Measurements from ENCODE around the gene ACTL10.

The ACTL10 gene

GRCh38 chr20:33677991-33678702 lies 11.4 kb downstream of the ACTL10 start:
- DNase-seq: no peak

GRCh38 chr20:33679758-33680485 lies 13.2 kb downstream of the ACTL10 start:
- DNase-seq: no peak

DNA sequence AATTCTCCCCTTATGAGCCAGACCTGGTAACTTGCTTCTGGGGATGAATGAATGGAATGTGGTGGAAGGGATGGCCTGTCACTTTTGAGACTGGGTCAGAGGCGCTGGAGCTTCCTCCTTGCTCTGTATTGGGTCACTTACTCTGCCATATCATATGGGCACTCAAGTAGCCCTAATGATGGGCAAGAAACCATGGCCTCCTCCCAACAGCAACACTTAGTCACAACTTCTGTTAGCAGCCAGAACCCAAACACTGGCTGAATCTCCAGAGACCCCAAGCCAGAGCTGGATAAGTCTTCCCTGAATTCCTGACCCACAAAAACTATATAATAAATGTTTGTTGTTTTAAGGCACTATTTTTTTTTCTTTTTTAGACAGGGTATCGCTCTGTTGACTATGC lies 13.9 kb downstream of the ACTL10 start:
- DNase-seq: no peak

DNA sequence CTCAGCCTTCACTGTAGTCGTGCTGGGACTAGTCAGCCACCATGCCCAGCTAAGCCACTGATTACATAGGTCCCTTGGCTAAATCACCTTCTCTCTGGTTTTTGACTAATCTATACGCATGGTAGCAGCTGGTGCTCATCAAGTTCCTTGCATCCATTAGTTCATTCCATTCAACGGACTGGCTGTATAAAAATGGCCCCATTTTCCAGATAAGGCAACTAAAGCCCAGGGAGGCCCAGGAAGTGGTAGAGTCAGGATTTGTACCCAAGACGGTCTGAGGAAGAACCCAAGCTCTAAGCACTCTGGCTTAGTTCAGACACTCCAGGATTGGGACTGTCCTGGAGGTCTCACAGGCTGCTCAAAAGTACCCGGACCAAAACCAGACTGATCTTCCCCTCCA lies 14.5 kb downstream of the ACTL10 start:
- no peak for DNase-seq

GRCh38 chr20:33681728-33682353 lies 15.1 kb downstream of the ACTL10 start:
- no peak for DNase-seq

DNA sequence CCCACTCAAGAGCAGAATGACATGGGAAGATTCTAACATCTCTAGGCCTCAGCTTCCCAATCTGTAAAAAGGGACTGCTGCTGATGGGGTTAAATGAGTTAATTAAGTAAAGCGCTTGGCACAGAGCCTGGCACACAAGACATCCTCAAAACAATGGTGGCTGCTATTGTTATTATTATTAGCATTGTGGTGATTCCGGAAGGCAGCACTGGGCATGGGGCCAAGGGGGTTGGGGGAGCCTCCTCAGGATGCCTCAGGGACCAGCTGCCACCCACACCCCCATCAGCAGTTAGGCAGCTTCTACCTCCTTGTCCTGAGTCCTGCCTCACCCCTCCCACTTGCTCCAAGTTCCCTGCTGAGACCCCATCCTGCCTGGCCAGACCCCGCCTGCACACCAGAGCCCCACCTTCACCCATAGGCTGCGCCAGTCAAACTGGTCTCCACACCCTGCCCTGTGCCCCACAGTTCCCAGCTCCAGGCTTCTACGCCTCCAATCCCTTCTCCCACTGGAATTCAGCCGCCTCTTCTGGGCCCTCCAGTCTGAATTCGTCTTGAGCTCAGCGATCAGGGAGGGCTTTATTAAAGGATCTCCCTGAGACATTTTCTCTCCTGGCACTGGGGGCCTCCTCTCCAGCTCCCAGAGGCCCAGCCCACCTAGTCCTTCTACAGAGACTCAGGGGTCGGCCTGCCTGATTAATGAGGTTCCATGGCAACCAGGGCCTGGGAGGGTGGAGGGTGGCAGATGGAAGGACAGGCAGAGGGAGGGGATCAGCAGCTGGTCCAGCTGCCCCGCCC lies 18.0 kb downstream of the ACTL10 start:
- DNase-seq: peak; percentile 50

- peak; percentile 51 for DNase-seq
Observed at GRCh38 chr20:33685328-33686099, 18.8 kb downstream of the ACTL10 start.

DNA sequence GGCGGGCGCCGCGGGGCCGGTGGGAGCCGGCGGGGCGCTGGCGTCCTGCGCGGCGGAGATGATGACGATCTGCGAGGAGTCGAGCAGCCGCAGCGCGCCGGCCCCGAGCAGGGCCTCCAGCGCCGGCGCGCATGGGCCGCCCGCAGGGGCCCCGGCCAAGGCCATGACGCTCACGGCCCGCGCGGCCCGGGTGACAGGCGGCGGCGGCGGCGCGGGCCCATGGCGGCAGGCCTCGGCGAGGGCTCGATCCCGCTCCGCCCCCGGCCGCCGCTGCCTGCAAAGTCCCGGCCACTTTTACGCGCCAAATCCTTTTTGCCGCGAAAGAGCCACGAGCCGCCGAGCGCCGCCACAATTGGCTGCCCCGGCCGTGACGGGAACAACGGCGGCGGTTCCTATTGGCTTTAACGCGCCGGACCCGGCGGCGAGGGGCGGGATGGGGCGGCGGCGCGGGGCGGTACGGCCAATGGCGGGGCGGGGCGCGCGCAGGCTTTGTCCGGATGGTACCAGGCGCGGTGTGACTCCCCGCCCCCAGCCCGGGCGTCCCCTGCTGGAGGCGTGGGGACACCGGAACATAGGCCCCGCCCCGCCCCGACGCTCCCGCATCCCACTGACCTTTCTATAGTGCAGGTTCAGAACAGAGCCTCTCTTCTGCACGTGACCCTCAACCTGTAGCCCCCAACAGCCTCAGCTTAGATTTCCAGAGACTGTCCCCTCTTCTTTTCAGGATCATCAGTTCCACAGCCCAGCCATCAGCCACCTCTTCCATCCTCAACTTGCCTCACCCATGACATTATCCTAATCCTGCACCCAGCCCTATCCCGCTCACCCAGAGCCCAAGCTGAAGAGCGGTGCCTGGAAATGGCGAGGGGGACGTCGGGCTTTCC lies 19.6 kb downstream of the ACTL10 start, which contains the start of gene E2F1:
Gene E2F1 (minus strand): TSS at position 286 of the 884 bp plus-strand sequence. CDS start 121 bp downstream, at position 165.
- peak; percentile 90 for DNase-seq

- DNase-seq: no peak
Observed at GRCh38 chr20:33686984-33687366, 20.2 kb downstream of the ACTL10 start.

- DNase-seq: no peak
Observed at GRCh38 chr20:33687370-33687915, 20.7 kb downstream of the ACTL10 start.

GRCh38 chr20:33687993-33688937 lies 21.5 kb downstream of the ACTL10 start:
- DNase-seq: no peak

- DNase-seq: no peak
Observed at GRCh38 chr20:33688938-33689424, 22.2 kb downstream of the ACTL10 start.

GRCh38 chr20:33689493-33689892 lies 22.8 kb downstream of the ACTL10 start:
- no peak for DNase-seq

DNA sequence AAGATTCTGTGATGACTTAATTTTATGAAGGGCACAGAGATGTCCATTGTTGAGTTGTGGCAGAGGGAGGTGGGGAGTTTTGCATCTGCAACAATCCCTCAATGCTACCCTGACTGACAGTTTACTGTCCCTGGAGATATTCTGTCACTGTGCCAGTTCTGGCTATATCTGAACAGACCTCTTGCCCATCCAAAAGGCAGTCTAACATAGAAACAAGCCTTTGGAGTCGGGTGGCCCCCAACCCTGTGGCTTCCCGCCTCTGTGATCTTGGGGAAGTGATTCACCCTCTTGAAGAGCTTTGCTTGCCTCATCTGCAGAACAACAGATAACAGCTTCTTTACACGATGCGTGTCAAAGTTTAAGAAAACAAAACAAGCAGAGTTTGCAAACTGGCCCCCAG lies 23.2 kb downstream of the ACTL10 start:
- no peak for DNase-seq

DNA sequence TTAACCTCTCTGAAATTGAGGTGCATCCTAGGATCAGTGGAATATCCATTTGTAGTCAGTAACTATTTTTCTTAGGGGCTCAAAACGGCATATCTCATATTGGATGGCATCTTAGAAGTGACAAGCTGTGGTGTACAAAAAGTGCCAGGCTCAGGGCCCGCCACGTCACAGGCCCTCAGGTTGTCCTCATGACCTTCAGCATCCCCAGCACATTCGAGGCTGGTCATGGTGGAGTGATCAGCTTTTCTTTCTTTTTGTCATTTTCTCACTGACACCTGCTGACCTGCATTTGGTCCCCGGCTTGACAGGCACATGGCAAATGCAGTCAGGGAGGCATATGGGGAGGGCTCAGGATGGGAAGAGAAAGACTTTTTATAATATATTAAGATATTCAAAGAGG lies 26.5 kb downstream of the ACTL10 start:
- DNase-seq: no peak

DNA sequence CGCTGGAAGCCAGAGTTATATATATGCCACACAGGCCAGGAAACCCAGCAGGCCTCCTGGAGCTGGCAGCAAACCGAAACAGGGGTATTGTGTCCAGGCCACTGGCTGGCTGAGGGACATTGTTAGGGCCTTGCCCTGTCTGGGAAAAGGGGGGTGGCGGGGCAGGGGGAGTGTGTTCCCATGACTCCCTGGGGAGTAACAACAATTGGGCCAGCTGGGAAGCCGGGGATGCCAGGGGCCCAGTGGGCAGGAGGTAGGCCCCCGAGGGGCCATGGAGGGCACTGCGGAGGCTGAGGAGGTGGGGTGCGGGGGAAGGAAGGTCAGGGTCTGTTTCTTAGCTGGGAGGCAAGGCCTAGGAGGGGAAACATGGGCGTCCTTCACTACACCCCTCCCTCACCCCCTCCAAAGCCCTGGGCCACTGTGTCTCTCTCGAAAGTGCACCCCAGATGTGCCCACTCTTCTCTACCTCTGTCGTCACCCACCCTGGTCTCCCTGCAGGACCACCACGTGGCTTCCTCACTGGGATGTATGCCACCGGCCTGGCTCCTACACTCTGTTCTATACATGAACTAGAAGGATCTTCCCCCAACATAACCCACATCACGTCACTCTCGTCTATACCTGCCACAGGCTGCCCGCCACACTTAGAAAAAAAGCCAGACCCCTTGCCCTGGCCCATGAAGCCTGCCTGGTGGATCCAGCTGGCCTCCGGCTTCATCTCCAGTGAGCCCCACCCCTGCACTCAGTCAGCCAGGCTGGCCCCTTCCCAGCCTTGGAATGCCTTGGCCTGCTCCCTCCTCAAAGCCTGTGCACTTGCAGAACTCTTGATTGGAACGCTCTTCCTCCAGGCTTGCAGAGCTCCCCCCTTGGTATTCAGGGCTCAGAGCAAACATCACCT lies 27.2 kb downstream of the ACTL10 start:
- no peak for DNase-seq

GRCh38 chr20:33694639-33695012 lies 27.9 kb downstream of the ACTL10 start:
- DNase-seq: no peak

GRCh38 chr20:33696448-33696847 lies 29.7 kb downstream of the ACTL10 start:
- no peak for DNase-seq

DNA sequence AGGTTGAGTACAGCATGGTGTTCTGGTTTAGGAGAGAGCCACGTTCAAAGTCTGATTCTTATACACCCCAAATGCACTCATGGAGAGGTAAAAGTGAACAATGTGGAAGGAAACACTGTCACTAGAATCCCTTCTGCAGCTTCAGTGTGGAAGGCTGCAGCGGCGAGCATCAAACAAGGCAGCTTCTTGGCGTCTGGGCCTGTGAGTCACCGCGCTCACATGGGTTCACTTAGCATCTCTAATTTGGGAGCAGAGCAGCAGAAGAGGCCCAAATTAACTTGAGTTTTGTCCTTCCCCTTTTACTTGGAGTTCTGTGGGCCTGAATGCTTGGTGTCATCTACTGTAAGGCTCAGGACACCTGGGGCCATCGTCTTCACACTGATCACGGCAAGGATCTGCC lies 30.4 kb downstream of the ACTL10 start:
- no peak for DNase-seq

Data from DMS153 (cell line).